Hippocampal formation (tissue), 2 donors: ENCODE measurements around the gene TMEM123.
"Not testable (repeated sequence)": the region's sequence is repeated elsewhere in the genome, so short reads cannot be mapped to it uniquely, and the experiment has no call there.

Experiments
- DNase-seq, 2 donors: peaks; one replicate each; lab custom pipeline; 2025; lab: John Stamatoyannopoulos, UW

TMEM123 gene

DNA sequence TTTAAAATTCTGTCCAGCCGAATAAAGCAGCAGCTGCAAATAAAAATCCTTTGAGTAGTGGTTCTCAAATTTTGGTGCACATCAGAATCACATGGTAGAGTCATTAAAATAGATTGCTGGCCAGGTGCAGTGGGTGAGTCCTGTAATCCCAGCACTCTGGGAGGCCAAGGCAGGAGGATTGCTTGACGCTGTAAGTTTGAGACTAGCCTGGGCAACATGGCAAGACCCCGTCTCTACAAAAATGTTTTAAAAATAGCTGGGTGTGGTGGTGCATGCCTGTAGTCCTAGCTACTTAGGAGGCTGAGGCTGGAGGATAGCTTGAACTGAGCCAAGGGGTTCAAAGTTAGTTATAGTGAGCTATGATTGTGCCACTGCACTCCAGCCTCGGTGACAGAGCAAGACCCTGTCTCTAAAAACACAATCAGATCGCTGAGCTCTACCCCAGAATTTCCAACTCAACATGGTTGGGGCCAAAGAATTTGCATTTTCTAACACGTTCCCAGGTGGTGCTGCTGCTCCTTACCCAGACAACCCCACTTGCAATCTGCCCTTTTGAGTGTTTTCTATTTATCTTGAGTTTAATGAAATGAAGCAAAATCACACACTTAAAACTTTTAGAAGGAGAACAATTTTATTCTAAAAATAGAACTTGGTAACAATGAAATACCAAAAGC is 56.7 kb downstream of the TMEM123 start:
- no peak for DNase-seq

DNA sequence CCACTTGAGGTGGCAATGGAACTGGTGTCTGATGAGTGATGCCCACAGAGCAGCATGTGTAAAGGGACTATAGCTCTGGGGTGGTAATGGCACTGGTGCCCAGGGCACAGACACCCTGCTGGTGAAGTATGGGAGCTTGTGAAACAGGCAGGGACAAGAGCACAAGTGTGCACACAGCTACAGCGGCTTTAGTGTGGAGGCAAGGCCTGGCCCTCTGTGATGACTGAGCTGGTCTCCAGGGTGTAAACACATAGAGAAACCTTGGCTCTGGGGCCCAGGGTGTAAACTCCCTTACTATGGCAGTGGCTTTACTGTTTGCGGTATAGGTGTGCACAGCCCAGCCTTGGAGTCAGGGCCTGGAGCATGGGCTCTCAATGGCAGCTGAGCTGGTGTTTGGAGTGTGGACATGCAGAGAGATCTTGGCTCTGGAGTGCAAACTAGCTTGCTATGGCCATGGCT is 59.3 kb downstream of the TMEM123 start:
- DNase-seq, result no peak

DNA sequence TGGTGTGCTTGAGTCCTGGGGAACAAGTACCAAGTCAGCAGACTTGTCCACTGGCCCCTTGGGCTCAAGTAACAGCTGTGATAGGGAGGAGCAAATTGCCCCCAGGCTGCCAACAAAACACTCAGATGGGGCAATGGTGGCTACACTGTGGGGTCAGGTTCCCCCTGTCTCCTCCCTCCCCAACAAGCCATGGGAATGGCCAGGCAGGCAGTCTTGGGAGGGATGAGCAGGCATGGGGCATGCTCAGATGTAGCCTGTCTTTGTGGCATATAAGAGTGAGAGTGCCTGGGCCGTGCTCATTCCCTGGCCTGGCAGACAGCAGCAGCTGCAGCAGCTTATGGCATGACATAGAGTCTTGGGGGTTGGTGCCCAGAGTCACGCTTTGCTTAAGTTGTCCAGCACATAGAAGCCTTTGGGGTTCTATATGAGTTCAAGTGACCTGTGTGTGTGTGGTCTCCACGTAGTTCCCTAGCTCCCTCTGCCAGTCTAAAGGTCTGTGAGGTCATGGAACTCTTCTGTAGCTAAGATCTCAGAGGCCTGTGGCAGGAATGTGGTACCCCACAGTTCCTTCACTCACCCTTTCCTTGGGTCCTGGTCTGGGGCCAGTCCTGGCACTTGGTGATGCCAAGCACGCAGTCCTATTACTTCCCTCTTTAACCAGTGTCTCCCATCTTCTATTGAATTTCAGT is 60.9 kb downstream of the TMEM123 start:
- no peak for DNase-seq

DNA sequence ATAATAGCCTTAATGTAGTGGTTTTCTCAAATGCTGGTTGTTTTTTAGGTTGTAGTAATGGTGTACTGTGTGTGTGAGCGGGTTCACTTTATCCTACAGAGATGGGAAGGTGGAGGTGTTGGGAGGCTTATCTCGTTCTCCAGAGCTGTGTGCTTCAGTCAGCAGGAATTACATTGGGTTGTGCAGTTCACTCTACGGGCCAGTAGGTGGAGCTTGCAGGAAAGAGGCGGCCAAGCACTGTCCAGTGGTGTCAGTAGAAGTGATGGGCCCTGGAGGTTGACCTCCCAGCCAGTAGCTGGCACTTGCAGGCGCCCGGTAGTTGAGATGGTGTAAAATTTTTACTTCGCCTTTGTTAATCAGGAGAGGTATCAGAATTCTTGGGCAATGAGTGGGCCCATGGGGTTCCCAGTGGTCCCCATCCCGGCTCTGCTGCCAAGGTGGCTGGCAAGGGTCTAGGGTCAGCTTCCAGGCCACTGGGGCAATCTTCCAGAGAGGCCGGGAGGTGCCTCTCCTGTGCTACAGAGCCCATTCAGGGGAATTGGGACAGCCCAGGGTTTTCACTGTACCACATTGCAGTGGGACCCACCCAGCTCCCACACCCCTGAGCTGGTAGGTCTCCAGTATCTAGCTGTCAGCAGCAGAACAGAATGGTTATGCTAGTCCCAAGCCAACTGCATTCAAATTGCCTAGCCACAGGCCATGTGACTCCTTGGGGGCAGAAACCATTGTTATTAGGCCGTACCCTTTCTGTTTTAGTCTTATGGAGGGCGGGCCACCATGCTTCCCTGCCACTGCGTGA is 61.7 kb downstream of the TMEM123 start:
- peak; percentile 69 to 76 for DNase-seq

DNA sequence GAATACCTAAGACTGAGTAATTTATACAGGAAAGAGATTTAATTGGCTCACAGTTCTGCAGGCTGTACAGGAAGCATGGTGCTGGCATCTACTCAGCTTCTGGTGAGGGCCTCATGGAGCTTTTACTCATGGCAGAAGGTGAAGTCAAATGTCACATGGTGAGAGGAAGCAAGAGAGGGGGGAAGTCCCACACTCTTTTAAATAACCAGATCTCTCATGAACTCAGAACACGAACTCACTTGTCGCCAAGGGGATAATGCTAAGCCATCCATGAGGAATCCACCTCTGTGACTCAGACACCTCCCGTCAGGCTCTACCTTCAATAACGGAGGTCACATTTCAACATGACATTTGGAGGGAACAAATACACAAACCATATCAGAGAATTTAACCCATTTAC is 63.3 kb downstream of the TMEM123 start:
- no peak for DNase-seq

DNA sequence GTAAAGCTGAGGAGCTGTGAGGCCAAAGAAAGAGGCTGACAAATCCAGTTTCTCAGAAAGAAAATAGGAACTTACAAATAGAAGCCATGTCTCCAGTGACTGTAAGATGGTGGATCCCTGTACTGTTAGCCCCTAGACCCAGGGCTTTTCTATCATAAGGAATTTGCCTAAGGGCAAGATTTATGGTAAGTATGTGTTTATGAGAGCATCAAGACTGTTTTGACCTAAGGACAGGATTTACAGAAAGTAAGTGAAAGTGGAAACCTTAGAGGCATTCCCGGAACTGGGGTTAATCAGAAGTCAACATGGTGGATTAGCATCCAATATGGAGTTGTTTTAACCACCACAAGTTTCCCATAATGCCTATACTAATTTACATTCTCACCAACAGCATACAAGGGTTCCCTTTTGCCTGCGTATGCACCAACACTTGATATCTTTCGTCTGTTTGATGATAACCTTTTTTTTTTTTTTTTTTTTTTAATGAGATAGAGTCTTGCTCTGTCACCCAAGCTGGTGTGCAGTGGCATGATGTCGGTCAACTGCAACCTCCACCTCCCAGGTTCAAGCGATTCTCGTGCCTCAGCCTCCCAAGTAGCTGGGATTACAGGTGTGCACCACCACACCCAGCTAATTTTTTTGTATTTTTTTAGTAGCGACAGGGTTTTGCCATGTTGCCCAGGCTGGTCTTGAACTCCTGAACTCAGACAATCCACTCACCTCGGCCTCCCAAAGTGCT is 65.4 kb downstream of the TMEM123 start:
- DNase-seq, result no peak

DNA sequence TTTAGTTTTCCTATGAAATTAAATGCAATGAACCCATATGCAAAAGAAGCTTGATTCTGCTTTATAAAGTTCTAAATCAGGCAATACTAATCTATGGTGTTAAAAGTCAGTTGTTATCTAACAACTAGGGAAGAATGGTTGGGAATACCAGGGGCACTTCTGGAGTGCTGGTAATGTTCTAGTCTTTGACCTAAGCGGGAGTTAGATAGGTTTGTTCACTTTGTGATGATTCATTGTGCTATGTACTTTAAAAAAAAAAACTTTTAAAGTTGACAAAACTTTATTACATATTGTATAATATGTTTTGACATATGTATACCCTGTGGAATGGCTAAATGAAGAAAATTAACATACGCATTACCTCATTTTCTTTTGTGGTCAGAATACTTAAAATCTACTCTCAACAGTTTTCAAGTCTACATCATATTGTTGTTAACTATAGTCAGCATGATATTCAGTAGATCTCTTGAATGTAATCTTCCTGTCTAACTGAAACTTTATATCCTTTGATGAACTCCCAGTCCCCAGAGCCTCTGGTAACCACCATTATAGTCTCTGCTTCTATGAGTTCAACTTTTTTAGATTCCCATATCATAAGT is 66.3 kb downstream of the TMEM123 start:
- DNase-seq, result no peak

DNA sequence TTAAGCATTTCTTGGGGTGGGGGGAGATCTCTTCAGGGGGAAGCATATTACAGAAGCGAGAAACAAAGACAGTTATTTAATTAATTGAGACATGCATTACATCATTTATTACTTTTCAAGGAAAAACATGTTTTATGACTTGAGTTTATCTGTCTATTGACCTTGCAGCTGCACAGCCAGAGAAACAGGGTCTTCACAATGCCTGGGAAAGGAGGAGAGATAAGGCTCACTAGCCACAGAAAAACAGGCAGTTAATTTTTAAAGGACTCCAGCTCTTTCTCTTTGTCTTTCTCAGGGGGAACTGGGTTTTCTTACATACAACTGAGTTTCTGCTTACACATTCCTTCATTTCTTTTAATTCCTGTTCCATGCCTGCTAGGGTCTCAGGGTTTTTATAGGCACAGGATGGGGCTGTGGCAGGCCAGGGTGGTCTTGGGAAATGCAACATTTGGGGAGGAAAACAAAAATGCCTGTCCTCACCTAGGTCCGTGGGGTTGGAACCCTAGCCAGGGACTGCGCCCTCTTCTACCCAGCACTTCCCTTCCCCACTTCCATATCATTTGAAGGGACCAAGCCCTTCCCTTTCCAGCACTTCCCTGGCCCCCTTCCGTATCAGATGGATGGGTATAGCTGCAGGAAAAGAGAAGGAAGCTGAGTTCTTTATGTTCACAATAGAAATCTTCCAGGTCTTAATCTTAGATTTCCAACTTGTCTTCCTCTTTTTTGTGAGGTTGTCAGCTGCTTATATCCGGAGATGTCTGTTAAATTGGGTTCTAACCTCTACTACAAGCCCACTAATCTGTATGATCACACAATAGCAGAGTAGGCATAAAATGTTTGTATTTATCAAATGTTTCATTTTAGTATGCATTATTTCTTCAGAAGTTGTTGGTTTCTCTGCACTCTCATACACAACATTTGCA is 67.2 kb downstream of the TMEM123 start:
- no peak for DNase-seq

DNA sequence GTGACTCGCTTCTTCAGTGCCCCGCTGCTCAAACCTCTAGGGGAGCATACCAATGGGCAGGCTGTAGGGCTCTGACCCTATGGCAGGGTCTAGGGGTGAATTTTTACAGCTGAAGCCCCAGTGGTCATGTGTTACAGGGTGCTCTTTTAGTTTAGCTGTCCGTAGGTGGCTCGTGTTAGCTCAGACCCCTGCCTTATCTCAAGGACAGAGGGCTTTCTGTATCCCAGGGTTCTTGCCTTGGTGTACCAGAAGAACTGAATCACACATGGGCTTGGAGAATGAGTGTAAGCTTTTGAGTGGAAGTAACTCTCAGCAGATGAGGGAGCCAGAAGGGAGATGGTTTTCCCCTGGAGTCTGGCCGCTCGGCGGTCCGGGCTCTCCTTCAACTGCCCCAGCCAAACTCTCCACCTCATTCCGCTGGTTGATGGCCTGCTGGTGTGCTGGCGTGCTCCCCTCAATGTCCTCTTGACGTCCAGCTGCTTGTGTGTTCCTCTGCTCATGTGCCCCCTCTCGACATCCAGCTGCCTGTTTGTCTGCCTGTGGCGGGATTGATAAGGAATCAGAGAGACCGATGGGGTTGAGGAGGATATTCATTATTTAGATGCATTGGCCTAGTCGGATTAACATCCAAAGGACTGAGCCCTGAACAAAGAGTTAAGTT is 68.0 kb downstream of the TMEM123 start:
- no peak for DNase-seq

DNA sequence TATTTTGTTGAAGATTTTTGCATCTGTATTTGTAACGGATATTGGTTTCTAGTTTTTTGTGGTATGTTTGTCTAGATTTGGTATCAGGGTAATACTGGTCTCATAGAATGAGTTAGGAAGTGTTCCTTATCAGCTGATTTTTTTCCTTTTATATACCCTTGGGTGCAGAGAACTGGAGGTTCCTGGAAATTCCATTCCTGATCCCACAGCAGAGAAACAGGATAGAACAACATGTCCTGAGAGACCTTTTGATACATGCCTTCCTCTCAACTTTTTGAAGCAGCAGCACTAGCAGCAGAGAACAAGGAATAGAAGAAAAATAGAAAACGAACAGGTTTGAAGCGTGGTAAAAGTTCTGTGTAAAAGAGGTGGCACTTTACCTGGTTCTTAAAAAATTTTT is 68.7 kb downstream of the TMEM123 start:
- DNase-seq, result no peak

DNA sequence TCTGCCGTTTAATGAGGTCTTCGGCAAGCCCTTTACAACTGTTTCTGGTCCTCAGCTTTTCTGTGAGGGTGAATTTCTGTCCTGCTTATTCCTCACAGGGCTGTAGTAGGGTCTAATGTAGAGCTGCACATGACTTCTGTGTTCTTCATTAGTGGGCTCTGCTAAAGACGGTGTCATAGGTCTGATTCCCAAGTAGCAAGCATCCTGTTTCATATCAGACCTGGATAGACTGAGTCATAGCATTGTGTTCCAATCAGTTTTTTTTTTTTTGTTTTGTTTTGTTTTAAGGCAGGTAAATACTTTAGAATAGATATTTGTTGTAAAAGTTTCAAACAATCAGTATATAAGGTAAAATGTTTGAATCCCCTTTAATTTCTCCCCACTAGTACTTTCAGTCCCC is 70.2 kb downstream of the TMEM123 start:
- DNase-seq, result no peak

DNA sequence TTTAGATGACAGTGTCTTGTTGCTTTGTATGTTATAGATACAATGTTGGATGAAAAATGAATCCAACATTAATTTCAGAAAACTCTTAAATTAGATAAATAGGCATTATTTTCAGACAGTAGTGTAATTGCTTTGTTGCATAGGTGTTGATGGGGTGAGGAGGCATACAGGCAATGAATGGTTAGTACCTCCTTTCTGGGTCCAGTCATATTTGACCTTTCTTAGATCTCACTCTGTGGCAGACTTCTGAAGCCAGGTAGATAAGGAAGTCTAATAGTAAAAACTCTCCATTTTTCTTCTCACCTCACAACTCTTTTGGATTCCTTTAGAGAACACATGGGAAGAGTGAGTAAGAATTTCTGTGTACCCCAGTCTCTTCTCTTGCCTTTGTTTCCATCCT is 73.7 kb downstream of the TMEM123 start:
- no peak for DNase-seq

DNA sequence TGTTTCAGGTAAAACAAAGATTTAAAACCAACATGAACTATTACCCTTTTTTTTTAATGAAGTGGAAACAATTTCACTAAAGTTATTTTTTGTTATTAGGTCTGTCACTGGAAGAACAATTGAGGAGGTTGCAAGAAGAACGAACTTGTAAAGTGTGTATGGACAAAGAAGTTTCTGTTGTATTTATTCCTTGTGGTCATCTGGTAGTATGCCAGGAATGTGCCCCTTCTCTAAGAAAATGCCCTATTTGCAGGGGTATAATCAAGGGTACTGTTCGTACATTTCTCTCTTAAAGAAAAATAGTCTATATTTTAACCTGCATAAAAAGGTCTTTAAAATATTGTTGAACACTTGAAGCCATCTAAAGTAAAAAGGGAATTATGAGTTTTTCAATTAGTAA is 74.7 kb downstream of the TMEM123 start:
- no peak for DNase-seq

DNA sequence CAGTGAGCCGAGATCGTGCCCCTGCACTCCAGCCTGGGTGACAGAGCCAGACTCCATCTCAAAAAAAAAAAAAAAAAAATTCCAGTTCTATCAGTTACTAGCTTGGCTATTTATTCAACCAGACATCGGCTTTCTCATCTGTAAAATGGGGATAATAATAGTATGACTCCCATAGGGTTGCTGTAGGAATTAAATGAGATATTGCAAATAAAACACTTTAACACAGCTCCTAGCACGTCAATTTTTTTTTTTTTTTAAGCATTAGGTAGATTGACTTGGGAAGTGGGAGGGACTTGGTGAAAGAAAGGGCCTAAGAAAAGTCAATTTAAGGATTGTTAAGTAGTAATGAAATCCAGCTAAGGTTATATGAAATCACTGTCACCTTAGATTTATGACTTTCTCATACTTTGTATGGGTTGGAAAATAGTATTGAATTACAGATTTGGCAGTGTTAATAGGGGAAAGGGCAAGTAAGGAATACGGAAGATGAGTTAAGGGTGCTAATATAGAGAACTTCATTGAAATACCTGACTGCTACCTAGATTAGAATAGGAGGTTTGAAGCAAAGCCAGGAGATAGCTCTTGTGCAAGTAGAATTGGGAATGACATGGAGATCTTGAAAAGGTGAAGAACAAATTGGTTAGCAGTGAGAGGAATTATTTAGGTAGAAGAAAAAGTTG is 76.7 kb downstream of the TMEM123 start:
- no peak for DNase-seq

DNA sequence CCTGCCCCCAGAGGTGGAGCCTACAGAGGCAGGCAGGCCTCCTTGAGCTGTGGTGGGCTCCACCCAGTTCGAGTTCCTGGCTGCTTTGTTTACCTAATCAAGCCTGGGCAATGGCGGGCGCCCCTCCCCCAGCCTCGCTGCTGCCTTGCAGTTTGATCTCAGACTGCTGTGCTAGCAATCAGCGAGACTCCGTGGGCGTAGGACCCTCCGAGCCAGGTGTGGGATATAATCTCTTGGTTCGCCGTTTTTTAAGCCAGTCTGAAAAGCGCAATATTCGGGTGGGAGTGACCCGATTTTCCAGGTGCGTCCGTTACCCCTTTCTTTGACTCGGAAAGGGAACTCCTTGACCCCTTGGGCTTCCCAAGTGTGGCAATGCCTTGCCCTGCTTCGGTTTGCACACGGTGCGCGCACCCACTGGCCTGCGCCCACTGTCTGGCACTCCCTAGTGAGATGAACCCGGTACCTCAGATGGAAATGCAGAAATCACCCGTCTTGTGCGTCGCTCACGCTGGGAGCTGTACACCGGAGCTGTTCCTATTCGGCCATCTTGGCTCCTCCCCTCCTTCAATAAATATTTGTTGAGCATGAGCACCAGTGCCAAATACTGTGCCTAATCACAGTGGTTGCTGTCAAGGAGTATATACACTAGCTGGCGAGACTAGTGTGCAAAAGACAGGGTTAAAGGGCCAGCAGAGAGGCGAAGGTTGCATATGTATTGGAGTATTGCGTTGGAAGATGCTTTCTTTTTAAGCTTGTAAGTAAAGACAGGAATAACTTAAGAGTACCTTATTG is 77.7 kb downstream of the TMEM123 start:
- not testable (repeated sequence) for DNase-seq

DNA sequence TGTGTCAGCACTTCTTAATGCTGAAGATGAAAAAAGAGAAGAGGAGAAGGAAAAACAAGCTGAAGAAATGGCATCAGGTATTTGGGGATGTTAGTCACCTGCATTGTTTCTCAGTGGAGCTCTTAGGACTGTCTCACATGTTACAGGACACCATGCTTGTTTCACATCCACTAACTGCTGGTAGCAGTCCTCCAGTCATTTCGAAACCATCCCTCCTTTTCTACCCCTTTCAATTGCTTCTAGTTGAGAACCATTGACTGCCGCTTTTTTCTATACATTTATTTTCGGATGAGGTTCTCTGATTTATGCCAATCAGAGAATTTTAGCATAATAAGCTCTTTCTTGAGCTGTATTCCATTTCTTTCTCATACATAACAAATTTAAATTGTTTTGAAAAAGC is 84.1 kb downstream of the TMEM123 start:
- no peak for DNase-seq

DNA sequence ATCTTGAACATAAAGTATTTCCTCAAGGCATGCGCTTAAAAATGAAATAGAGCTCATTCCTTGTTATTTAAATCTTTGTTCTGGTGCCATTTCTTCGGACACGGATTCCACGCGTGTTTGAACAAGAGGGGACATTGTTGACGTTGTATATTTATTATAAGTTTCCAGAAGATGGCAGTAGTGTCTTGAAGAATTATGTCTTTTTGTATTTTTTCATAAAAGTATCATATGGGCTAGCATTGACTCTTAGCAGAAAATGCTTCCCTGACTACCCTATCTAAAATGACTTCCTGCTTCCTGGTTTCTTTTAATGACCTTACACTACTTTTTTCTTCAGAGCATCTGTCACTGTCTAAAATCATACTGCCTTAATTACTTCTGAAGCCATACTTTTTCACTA is 85.2 kb downstream of the TMEM123 start:
- DNase-seq, result peak in 1 of 2 donors; percentile 48

DNA sequence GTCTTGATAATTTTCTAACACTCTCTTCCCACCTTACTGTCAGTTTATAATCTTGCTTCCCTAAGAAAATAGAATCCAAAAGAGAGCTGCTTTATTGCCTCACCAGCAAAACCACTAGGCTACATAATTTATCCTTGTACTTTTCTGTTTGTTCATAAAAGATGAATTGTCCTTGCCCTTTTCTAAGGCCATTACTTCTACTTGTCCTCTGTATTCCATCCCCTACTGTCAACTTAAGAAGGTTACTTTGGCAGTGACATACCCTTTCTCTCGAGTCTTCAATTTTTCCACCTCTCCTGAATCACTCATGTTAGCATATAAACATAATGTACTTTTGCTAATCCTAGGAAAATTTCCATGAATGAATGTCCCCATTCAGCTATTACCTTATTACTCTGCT is 87.6 kb downstream of the TMEM123 start:
- no peak for DNase-seq
